ENCODE data around the gene CRTC3. TPM values are rescaled to one million over a fixed set of nuclear protein-coding genes. Genes with fewer than 3 reads are reported as not detected.

CRTC3 gene
- total and polyA plus RNA-seq, 2 of the 4 experiments (the other 2 are of a cell fraction) = 4.7 to 14.8 TPM

- dilution Hi-C loops (cut with HindIII; ENCODE audit: low sequenced_read_pairs, unreplicated experiment) = no loop called here
- intact Hi-C loops (cut with micrococcal nuclease) = no loop called here
Observed at GRCh38 chr15:90519688-90520087, 10.0 kb upstream of the CRTC3 start.

More at GRCh38 chr15:90519688-90520087, 10.0 kb upstream of the CRTC3 start:
- ChIA-PET CTCF (interaction anchor here (0.6 to 1.3 kb wide), 2 partner anchors 11 to 25 kb away, joined by 4 to 5 read pairs; no protein-coding TSS in a partner anchor), POLR2A (ENCODE audit: unreplicated experiment) (no interaction called here)
- H3K4ac ChIP-seq (ENCODE audit: low read depth, low read length) = peak overlapping the region; percentile 45; the same call in 1 of the 2 replicates
- H2AK9ac ChIP-seq (replicated peaks; ENCODE audit: low read depth, low read length, poor library complexity) = no peak overlapping the region
- peaks cover 18% of the 10 kb centered on the region for H3K9me1 ChIP-seq (ENCODE audit: insufficient read depth, low read length)
- no peak overlapping the region for H3K56ac ChIP-seq (ENCODE audit: extremely low read depth, insufficient read depth, low read length)
- H3K14ac ChIP-seq (replicated peaks; ENCODE audit: low read depth, low read length) = no peak overlapping the region
- no peaks in the 10 kb centered on the region for H3K9me3 ChIP-seq (ENCODE audit: control insufficient read depth, insufficient read depth, low read length)
- H4K91ac ChIP-seq (ENCODE audit: insufficient read depth, low read depth, low read length) = no peak overlapping the region
- H4K5ac ChIP-seq (ENCODE audit: low read depth, low read length) = no peak overlapping the region
- no peaks in the 10 kb centered on the region for H3K36me3 ChIP-seq (ENCODE audit: control insufficient read depth, insufficient read depth, low read length)
- no peak overlapping the region for H3K4me2 ChIP-seq (ENCODE audit: low read depth, low read length)
- peak; percentile 84 for DNase-seq
- in situ Hi-C loops (cut with MboI; ENCODE audit: low sequenced_read_pairs) = no loop called here
- ATAC-seq (ENCODE audit: low read depth) = peak; percentile 67
- H3K79me1 ChIP-seq (ENCODE audit: low read depth in 1 of 2, low read length in 2 of 2) = no peaks in the 10 kb centered on the region
- TF ChIP-seq, protein P1, sequence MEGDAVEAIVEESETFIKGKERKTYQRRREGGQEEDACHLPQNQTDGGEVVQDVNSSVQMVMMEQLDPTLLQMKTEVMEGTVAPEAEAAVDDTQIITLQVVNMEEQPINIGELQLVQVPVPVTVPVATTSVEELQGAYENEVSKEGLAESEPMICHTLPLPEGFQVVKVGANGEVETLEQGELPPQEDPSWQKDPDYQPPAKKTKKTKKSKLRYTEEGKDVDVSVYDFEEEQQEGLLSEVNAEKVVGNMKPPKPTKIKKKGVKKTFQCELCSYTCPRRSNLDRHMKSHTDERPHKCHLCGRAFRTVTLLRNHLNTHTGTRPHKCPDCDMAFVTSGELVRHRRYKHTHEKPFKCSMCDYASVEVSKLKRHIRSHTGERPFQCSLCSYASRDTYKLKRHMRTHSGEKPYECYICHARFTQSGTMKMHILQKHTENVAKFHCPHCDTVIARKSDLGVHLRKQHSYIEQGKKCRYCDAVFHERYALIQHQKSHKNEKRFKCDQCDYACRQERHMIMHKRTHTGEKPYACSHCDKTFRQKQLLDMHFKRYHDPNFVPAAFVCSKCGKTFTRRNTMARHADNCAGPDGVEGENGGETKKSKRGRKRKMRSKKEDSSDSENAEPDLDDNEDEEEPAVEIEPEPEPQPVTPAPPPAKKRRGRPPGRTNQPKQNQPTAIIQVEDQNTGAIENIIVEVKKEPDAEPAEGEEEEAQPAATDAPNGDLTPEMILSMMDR (conservative IDR thresholded peaks at IDR 0.05; ENCODE audit: low read depth, low read length) = no peak
- TF ChIP-seq RFX5 (IDR thresholded peaks at IDR 0.05; ENCODE audit: low read depth, low read length) (no peak), FOS (IDR thresholded peaks at IDR 0.05; ENCODE audit: low read depth, low read length) (peak; percentile 66; the same call in 1 of the 2 replicates), NFE2L2 (IDR thresholded peaks at IDR 0.05; ENCODE audit: low read depth, low read length) (no peak), RAD21 (IDR thresholded peaks at IDR 0.05; ENCODE audit: low read length) (no peak), CEBPB (IDR thresholded peaks at IDR 0.05; ENCODE audit: low read depth, low read length) (no peak), RCOR1 (IDR thresholded peaks at IDR 0.05; ENCODE audit: insufficient replicate concordance, low read length) (no peak), MAFK (IDR thresholded peaks at IDR 0.05; ENCODE audit: low read depth, low read length) (no peak), CHD1 (IDR thresholded peaks at IDR 0.05; ENCODE audit: low read depth, low read length) (no peak)
- H2BK5ac ChIP-seq (ENCODE audit: low read depth, low read length, poor library complexity, severe bottlenecking) = no peak overlapping the region
- peaks cover 5% of the 10 kb centered on the region for H3K4me1 ChIP-seq (ENCODE audit: control insufficient read depth, insufficient read depth, low read length)
- no peak overlapping the region for H3K4me3 ChIP-seq (ENCODE audit: insufficient read depth, low read depth, low read length)
- H2AK5ac ChIP-seq (ENCODE audit: low read depth, low read length) = peak overlapping the region; percentile 76; the same call in 1 of the 2 replicates
- H3K23ac ChIP-seq (ENCODE audit: low read depth, low read length) = no peak overlapping the region
- no peak overlapping the region for H3K9ac ChIP-seq (ENCODE audit: low read depth, low read length)
- H2AFZ ChIP-seq (replicated peaks; ENCODE audit: low read length, poor library complexity) = no peak overlapping the region
- no peaks in the 10 kb centered on the region for H4K20me1 ChIP-seq (ENCODE audit: insufficient read depth, low read length)
- no peak overlapping the region for H2BK15ac ChIP-seq (ENCODE audit: low read depth, low read length)
- no TSS peak for BruUV-seq (replicated peaks)
- no CpG with 5 or more reads among the region's 1 CpG for WGBS, 2 experiments (ENCODE audit: extremely low coverage in 2 of 2, insufficient read length in 1 of 2)
- no peak overlapping the region for H2BK120ac ChIP-seq (ENCODE audit: low read depth, low read length)
- H3K27me3 ChIP-seq (ENCODE audit: control insufficient read depth, insufficient read depth, low read length) = no peaks in the 10 kb centered on the region
- H4K8ac ChIP-seq (ENCODE audit: low read depth in 2 of 2, low read length in 2 of 2) = peak overlapping the region in 1 of 2 experiments; percentile 19; a peak in 1 of 4 replicates
- H2BK20ac ChIP-seq (ENCODE audit: low read depth, low read length) = no peak overlapping the region
- H3K27ac ChIP-seq (ENCODE audit: insufficient read depth, low read length) = peak overlapping the region; percentile 37; the same call in 1 of the 2 replicates
- no peak overlapping the region for H3K18ac ChIP-seq (ENCODE audit: low read depth, low read length)
